ENCODE data around the gene MYO16.

GRCh38 chr13:108830916-108831315, 201.5 kb downstream of the MYO16 start:
- TF ChIP-seq POLR2A (IDR thresholded peaks at IDR 0.05) (no peak), CTCF (IDR thresholded peaks at IDR 0.05) (no peak)
